IPS DF 6.9 (cell line): Measurements from ENCODE around the gene SYNJ1.

Experiments
- DNase-seq: peaks from one replicate; pipeline ENCODE4 v3.0.0-alpha.2; 2013; ENCODE audit warnings: low read depth, low spot score
- H3K27ac ChIP-seq: one replicate; pipeline ENCODE4 v1.5.1; 2013; ENCODE audit warnings: low read length, control low read depth
- H3K27me3 ChIP-seq: 2 replicates; pipeline ENCODE4 v1.6.1; 2013; ENCODE audit warnings: mild to moderate bottlenecking, low read length; ENCODE audit not compliant: control insufficient read depth, insufficient read depth
- H3K36me3 ChIP-seq: 2 replicates; pipeline ENCODE4 v1.6.1; 2013; ENCODE audit warnings: low read length; ENCODE audit not compliant: control insufficient read depth, insufficient read depth
- H3K4me1 ChIP-seq: 2 replicates; pipeline ENCODE4 v1.6.1; 2013; ENCODE audit warnings: low read length; ENCODE audit not compliant: control insufficient read depth, insufficient read depth
- H3K4me3 ChIP-seq: 2 replicates; pipeline ENCODE4 v1.5.1; 2013; ENCODE audit warnings: mild to moderate bottlenecking, low read length
- H3K9me3 ChIP-seq: 2 replicates; pipeline ENCODE4 v1.6.1; 2013; ENCODE audit warnings: low read length, inconsistent platforms; ENCODE audit not compliant: control insufficient read depth, insufficient read depth
- WGBS: extraction: QIAGEN DNeasy Blood & Tissue Kit; methylation state at CpG from one replicate; pipeline ENCODE4 v1.1.7; 2013; ENCODE audit warnings: mixed read lengths, missing lambda C conversion rate; ENCODE audit not compliant: insufficient read length, insufficient coverage; 5-methylcytosine and 5-hydroxymethylcytosine counted together

Gene SYNJ1

GRCh38 chr21:32599091-32599490 lies 128.7 kb downstream of the SYNJ1 start:
- Histone ChIP-seq H3K4me1 (peaks cover 8% of the 10 kb centered on the region), H3K27me3 (no peaks in the 10 kb centered on the region), H3K4me3 (no peak overlapping the region), H3K27ac (no peak overlapping the region), H3K9me3 (no peaks in the 10 kb centered on the region), H3K36me3 (peaks cover 12% of the 10 kb centered on the region)
- no peak for DNase-seq
- WGBS = no CpG with 5 or more reads among the region's 5 CpGs

GRCh38 chr21:32597205-32597604 lies 130.6 kb downstream of the SYNJ1 start:
- Histone ChIP-seq H3K4me3 (no peak overlapping the region), H3K4me1 (no peaks in the 10 kb centered on the region), H3K27ac (no peak overlapping the region), H3K9me3 (no peaks in the 10 kb centered on the region), H3K36me3 (peaks cover 8% of the 10 kb centered on the region; the same call in 1 of the 2 replicates), H3K27me3 (no peaks in the 10 kb centered on the region)
- no CpG with 5 or more reads among the region's 6 CpGs for WGBS
- DNase-seq = no peak

GRCh38 chr21:32595431-32595830 lies 132.4 kb downstream of the SYNJ1 start:
- H3K27me3 ChIP-seq = no peaks in the 10 kb centered on the region
- H3K36me3 ChIP-seq = peaks cover 5% of the 10 kb centered on the region; the same call in 1 of the 2 replicates
- no CpG with 5 or more reads among the region's 11 CpGs for WGBS
- DNase-seq = no peak
- no peak overlapping the region for H3K4me3 ChIP-seq
- H3K4me1 ChIP-seq = no peaks in the 10 kb centered on the region
- H3K27ac ChIP-seq = no peak overlapping the region
- H3K9me3 ChIP-seq = no peaks in the 10 kb centered on the region

- Histone ChIP-seq H3K4me3 (no peak overlapping the region), H3K27me3 (no peaks in the 10 kb centered on the region), H3K9me3 (no peaks in the 10 kb centered on the region), H3K4me1 (no peaks in the 10 kb centered on the region), H3K27ac (no peak overlapping the region), H3K36me3 (no peaks in the 10 kb centered on the region)
- DNase-seq = no peak
- no CpG with 5 or more reads among the region's 8 CpGs for WGBS
Observed at GRCh38 chr21:32593690-32594089, 134.1 kb downstream of the SYNJ1 start.

GRCh38 chr21:32592929-32593502 lies 134.8 kb downstream of the SYNJ1 start:
- Histone ChIP-seq H3K36me3 (no peaks in the 10 kb centered on the region), H3K27me3 (no peaks in the 10 kb centered on the region)
- WGBS = no CpG with 5 or more reads among the region's 10 CpGs

GRCh38 chr21:32590130-32590529 lies 137.7 kb downstream of the SYNJ1 start:
- Histone ChIP-seq H3K27me3 (no peaks in the 10 kb centered on the region), H3K4me3 (no peak overlapping the region), H3K9me3 (no peaks in the 10 kb centered on the region), H3K4me1 (no peaks in the 10 kb centered on the region), H3K36me3 (no peaks in the 10 kb centered on the region), H3K27ac (no peak overlapping the region)
- DNase-seq = no peak
- no CpG with 5 or more reads among the region's 4 CpGs for WGBS

More at GRCh38 chr21:32592929-32593502, 134.8 kb downstream of the SYNJ1 start:
- Histone ChIP-seq H3K9me3 (no peaks in the 10 kb centered on the region), H3K4me1 (no peaks in the 10 kb centered on the region), H3K4me3 (no peak overlapping the region), H3K27ac (no peak overlapping the region)
- DNase-seq = no peak

- Histone ChIP-seq H3K27me3 (no peaks in the 10 kb centered on the region), H3K36me3 (no peaks in the 10 kb centered on the region), H3K4me3 (no peak overlapping the region), H3K27ac (no peak overlapping the region), H3K4me1 (no peaks in the 10 kb centered on the region), H3K9me3 (no peaks in the 10 kb centered on the region)
- DNase-seq = no peak
- WGBS = no CpG with 5 or more reads among the region's 5 CpGs
Observed at GRCh38 chr21:32587651-32588050, 140.2 kb downstream of the SYNJ1 start.

GRCh38 chr21:32587120-32587519 lies 140.7 kb downstream of the SYNJ1 start:
- no peaks in the 10 kb centered on the region for H3K27me3 ChIP-seq
- H3K4me3 ChIP-seq = no peak overlapping the region
- H3K36me3 ChIP-seq = no peaks in the 10 kb centered on the region
- no peak overlapping the region for H3K27ac ChIP-seq
- H3K4me1 ChIP-seq = no peaks in the 10 kb centered on the region
- no peaks in the 10 kb centered on the region for H3K9me3 ChIP-seq
- WGBS = no CpG with 5 or more reads among the region's 13 CpGs
- no peak for DNase-seq

GRCh38 chr21:32585970-32586369 lies 141.8 kb downstream of the SYNJ1 start:
- DNase-seq = no peak

GRCh38 chr21:32585042-32585710 lies 142.6 kb downstream of the SYNJ1 start, which contains the start of gene TCP10L:
Gene TCP10L, minus strand, starts transcription at chr21:32585523. Its CDS starts 1,219 bp downstream, at chr21:32584304.
- no peak for DNase-seq
- H3K27me3 ChIP-seq = no peaks in the 10 kb centered on the region
- H3K4me1 ChIP-seq = no peaks in the 10 kb centered on the region
- WGBS = no CpG with 5 or more reads among the region's 17 CpGs
- no peak within 1 kb of the TSS for H3K27ac ChIP-seq
- H3K4me3 ChIP-seq = no peak within 1 kb of the TSS
- no peaks in the 10 kb centered on the region for H3K9me3 ChIP-seq
- H3K36me3 ChIP-seq = no peaks in the 10 kb centered on the region

More at GRCh38 chr21:32585970-32586369, 141.8 kb downstream of the SYNJ1 start:
- Histone ChIP-seq H3K4me3 (no peak overlapping the region), H3K27me3 (no peaks in the 10 kb centered on the region), H3K4me1 (no peaks in the 10 kb centered on the region), H3K9me3 (no peaks in the 10 kb centered on the region), H3K27ac (no peak overlapping the region), H3K36me3 (no peaks in the 10 kb centered on the region)
- WGBS = no CpG with 5 or more reads among the region's 9 CpGs

GRCh38 chr21:32584472-32584871 lies 143.3 kb downstream of the SYNJ1 start:
- H3K27ac ChIP-seq = no peak overlapping the region
- H3K4me1 ChIP-seq = no peaks in the 10 kb centered on the region
- H3K4me3 ChIP-seq = no peak overlapping the region
- WGBS = 100% methylated on average over 4 of the region's 8 CpGs
- H3K27me3 ChIP-seq = no peaks in the 10 kb centered on the region
- H3K36me3 ChIP-seq = no peaks in the 10 kb centered on the region
- no peak for DNase-seq
- H3K9me3 ChIP-seq = no peaks in the 10 kb centered on the region
